ENCODE results near the gene RUNX1. TPM values are rescaled to one million over a fixed set of nuclear protein-coding genes. Genes with fewer than 3 reads are reported as not detected.
A peak's percentile ranks its signal among the peaks of the same experiment; 100 is the strongest.

RUNX1 gene
- total and polyA plus RNA-seq, 10 of the 15 experiments (the other 5 are each of a cell fraction or from before 2014, with no cell fraction given) = 0.90 to 15.2 (median 4.1) TPM

GRCh38 chr21:35048706-35049617 lies at the start of gene RUNX1 (continued):
- TF ChIP-seq EGR1 (IDR thresholded peaks at IDR 0.05; ENCODE audit: borderline replicate concordance in 1 of 2, low read depth in 2 of 2, low read length in 2 of 2) (peak in 1 of 2 experiments; percentile 52; a peak in 1 of 3 replicates), FOS (IDR thresholded peaks at IDR 0.05; ENCODE audit: borderline replicate concordance, extremely low read depth, insufficient read length) (peak; percentile 11), ATF7 (IDR thresholded peaks at IDR 0.05; ENCODE audit: low read depth) (peak; percentile 55), CBFB (IDR thresholded peaks at IDR 0.05; ENCODE audit: low read depth) (peak; percentile 96), GATAD2B (conservative IDR thresholded peaks at IDR 0.05; ENCODE audit: low read depth) (no peak), RUNX3 (IDR thresholded peaks at IDR 0.05; ENCODE audit: low read length) (no peak), RELA (IDR thresholded peaks at IDR 0.05; ENCODE audit: borderline replicate concordance, partially characterized antibody) (no peak), SKIL (IDR thresholded peaks at IDR 0.05; ENCODE audit: low read depth, poor library complexity, severe bottlenecking) (peak; percentile 68), ZNF384 (IDR thresholded peaks at IDR 0.05; ENCODE audit: borderline replicate concordance, low read depth, low read length) (peak; percentile 87), TCF12 (IDR thresholded peaks at IDR 0.05; ENCODE audit: low read depth, low read length) (peak; percentile 62; the same call in 1 of the 2 replicates), MAX (IDR thresholded peaks at IDR 0.05; ENCODE audit: low read depth, low read length) (no peak), ZBTB40 (IDR thresholded peaks at IDR 0.05; ENCODE audit: borderline replicate concordance) (peak; percentile 44; the same call in 1 of the 2 replicates), RELB (IDR thresholded peaks at IDR 0.05; ENCODE audit: low read depth) (0 out of 2 replicates have a peak, but pooled peaks have one; percentile 25), USF1 (IDR thresholded peaks at IDR 0.05; ENCODE audit: borderline replicate concordance, extremely low read length, insufficient read depth, low read depth, low read length) (peak; percentile 42), LARP7 (IDR thresholded peaks at IDR 0.05) (no peak), TARDBP (IDR thresholded peaks at IDR 0.05; ENCODE audit: borderline replicate concordance) (0 out of 2 replicates have a peak, but pooled peaks have one; percentile 16), CEBPB (IDR thresholded peaks at IDR 0.05; ENCODE audit: borderline replicate concordance in 1 of 2, low read depth in 2 of 2, low read length in 2 of 2) (no peak), ATF3 (IDR thresholded peaks at IDR 0.05; ENCODE audit: borderline replicate concordance, extremely low read depth, low read depth, low read length) (peak; percentile 44; the same call in 1 of the 2 replicates)

Data from GM12878 (cell line).